GM21529 (cell line): ENCODE data around the gene CCDC121.
A peak's percentile ranks its signal among the peaks of the same experiment; 100 is the strongest.

Experiments
- ATAC-seq: cut with Tn5 transposase; IDR thresholded peaks from one replicate; pipeline ENCODE4 v1.9.1; 2021; ENCODE audit not compliant: unreplicated experiment

CCDC121 gene

GRCh38 chr2:27628767-27629709, at the start of gene CCDC121, which contains the start of gene GPN1:
Gene CCDC121, minus strand, starts transcription at chr2:27629012. Its CDS starts 1,213 bp downstream, at chr2:27627799.
Gene GPN1, plus strand, starts transcription at chr2:27629050. Its CDS starts 9 bp downstream, at chr2:27629059.
- ATAC-seq = peak; percentile 99

- no peak for ATAC-seq
Measured at GRCh38 chr2:27672723-27673486, 44.1 kb upstream of the CCDC121 start.

GRCh38 chr2:27671235-27671634, 42.4 kb upstream of the CCDC121 start:
- no peak for ATAC-seq

- ATAC-seq = no peak
Measured at GRCh38 chr2:27667446-27667845, 38.6 kb upstream of the CCDC121 start.

- no peak for ATAC-seq
Measured at GRCh38 chr2:27664622-27665363, 36.0 kb upstream of the CCDC121 start.

GRCh38 chr2:27664154-27664574, 35.4 kb upstream of the CCDC121 start:
- peak; percentile 14 for ATAC-seq

- ATAC-seq = peak; percentile 74
Measured at GRCh38 chr2:27663285-27664153, 34.7 kb upstream of the CCDC121 start, which contains the start of the genes SLC4A1AP and SUPT7L. Gene SLC4A1AP, plus strand, starts transcription at chr2:27663889. Its CDS starts 26 bp downstream, at chr2:27663915. Gene SUPT7L, minus strand, starts transcription at chr2:27663614. Its CDS starts 1,422 bp downstream, at chr2:27662192.

- no peak for ATAC-seq
Measured at GRCh38 chr2:27661371-27661770, 32.6 kb upstream of the CCDC121 start.

GRCh38 chr2:27655155-27655951, 26.5 kb upstream of the CCDC121 start:
- no peak for ATAC-seq

- ATAC-seq = no peak
Measured at GRCh38 chr2:27653397-27653796, 24.6 kb upstream of the CCDC121 start.

GRCh38 chr2:27652790-27653189, 24.0 kb upstream of the CCDC121 start:
- ATAC-seq = no peak

GRCh38 chr2:27652341-27652740, 23.5 kb upstream of the CCDC121 start:
- ATAC-seq = no peak

- no peak for ATAC-seq
Measured at GRCh38 chr2:27651056-27651455, 22.2 kb upstream of the CCDC121 start.

GRCh38 chr2:27647737-27648136, 18.9 kb upstream of the CCDC121 start:
- no peak for ATAC-seq

- no peak for ATAC-seq
Measured at GRCh38 chr2:27647289-27647688, 18.5 kb upstream of the CCDC121 start.

- ATAC-seq = no peak
Measured at GRCh38 chr2:27645197-27645596, 16.4 kb upstream of the CCDC121 start.

GRCh38 chr2:27640722-27641245, 12.0 kb upstream of the CCDC121 start:
- no peak for ATAC-seq

GRCh38 chr2:27638709-27639108, 9.9 kb upstream of the CCDC121 start:
- ATAC-seq = no peak
